Liver (tissue), 9 donors: ENCODE data around the gene POP4. TPM values are rescaled to one million over a fixed set of nuclear protein-coding genes. Genes with fewer than 3 reads are reported as not detected.

Source experiments
- DNase-seq: peaks from one replicate; pipeline ENCODE4 v3.0.0-alpha.2; 2017; ENCODE audit warnings: low spot score
- H3K27ac ChIP-seq, 2 donors: one replicate each; pipeline ENCODE4 v1.7.0; 2013; ENCODE audit warnings: inconsistent platforms in 2 of 2, low read length in 2 of 2, control low read depth in 1 of 2, low read depth in 1 of 2, mild to moderate bottlenecking in 1 of 2
- H3K27me3 ChIP-seq, 4 donors: one replicate each; pipeline versions ENCODE4 v1.6.1 to v1.7.0; 2013; ENCODE audit warnings: low read length in 3 of 4, inconsistent platforms in 1 of 4, mild to moderate bottlenecking in 1 of 4, moderate library complexity in 1 of 4; ENCODE audit not compliant: control insufficient read depth in 4 of 4, insufficient read depth in 4 of 4
- H3K36me3 ChIP-seq, 4 donors: one replicate each; pipeline versions ENCODE4 v1.6.1 to v1.7.0; 2013; ENCODE audit warnings: low read length in 3 of 4, mild to moderate bottlenecking in 3 of 4, low read depth in 1 of 4, moderate library complexity in 1 of 4; ENCODE audit not compliant: control insufficient read depth in 4 of 4, insufficient read depth in 3 of 4
- H3K4me1 ChIP-seq, 4 donors: one replicate each; pipeline versions ENCODE4 v1.6.1 to v1.7.0; 2013; ENCODE audit warnings: low read length in 3 of 4, mild to moderate bottlenecking in 3 of 4, moderate library complexity in 1 of 4; ENCODE audit not compliant: control insufficient read depth in 4 of 4, insufficient read depth in 4 of 4
- H3K4me3 ChIP-seq, 3 donors: one replicate each; pipeline versions ENCODE4 v1.6.1 to v1.7.0; 2013; ENCODE audit warnings: low read length in 3 of 3, control low read depth in 1 of 3, low read depth in 1 of 3, mild to moderate bottlenecking in 1 of 3
- H3K9ac ChIP-seq, 2 donors: one replicate each; pipeline ENCODE4 v1.7.0; 2013; ENCODE audit warnings: low read length in 2 of 2, mild to moderate bottlenecking in 2 of 2, moderate library complexity in 2 of 2, control low read depth in 1 of 2, low read depth in 1 of 2
- H3K9me3 ChIP-seq, 4 donors: one replicate each; pipeline versions ENCODE4 v1.6.1 to v1.7.0; 2013; ENCODE audit warnings: low read length in 3 of 4; ENCODE audit not compliant: control insufficient read depth in 4 of 4
- CTCF ChIP-seq: fragments of 150-350 bp; IDR thresholded peaks from 2 replicates; pipeline ENCODE4 v1.5.1; 2017; ENCODE audit warnings: improper control_type of control experiment, low read depth, low read length; ENCODE audit not compliant: missing input control
- EGR1 ChIP-seq, 2 donors: IDR thresholded peaks; 2 replicates each; pipeline ENCODE4 v1.6.1; 2016 to 2018; ENCODE audit warnings: antibody characterized with exemption in 2 of 2, low read depth in 2 of 2
- FOXA1 ChIP-seq: IDR thresholded peaks from 2 replicates; pipeline ENCODE4 v1.6.1; 2016; ENCODE audit warnings: antibody characterized with exemption
- FOXA2 ChIP-seq: IDR thresholded peaks from 2 replicates; pipeline ENCODE4 v1.6.1; 2016; ENCODE audit warnings: antibody characterized with exemption
- GABPA ChIP-seq, 2 donors: IDR thresholded peaks in 1 of 2; conservative IDR thresholded peaks in 1 of 2; 2 replicates each; pipeline ENCODE4 v1.6.1; 2016; ENCODE audit warnings: antibody characterized with exemption in 2 of 2, mild to moderate bottlenecking in 1 of 2, moderate library complexity in 1 of 2
- HNF4A ChIP-seq, 2 donors: conservative IDR thresholded peaks; 2 replicates each; pipeline ENCODE4 v1.6.1; 2016; ENCODE audit warnings: antibody characterized with exemption in 2 of 2, mild to moderate bottlenecking in 2 of 2
- HNF4G ChIP-seq: IDR thresholded peaks from 2 replicates; pipeline ENCODE4 v1.6.1; 2016; ENCODE audit warnings: antibody characterized with exemption
- JUND ChIP-seq, 2 donors: IDR thresholded peaks; 2 replicates each; pipeline ENCODE4 v1.6.1; 2016; ENCODE audit warnings: antibody characterized with exemption in 2 of 2
- MAX ChIP-seq: IDR thresholded peaks from 2 replicates; pipeline ENCODE4 v1.6.1; 2016; ENCODE audit warnings: antibody characterized with exemption
- NR2F2 ChIP-seq: IDR thresholded peaks from 2 replicates; pipeline ENCODE4 v1.6.1; 2016; ENCODE audit warnings: antibody characterized with exemption
- RAD21 ChIP-seq, 2 donors: IDR thresholded peaks; 2 replicates each; pipeline ENCODE4 v1.6.1; 2016; ENCODE audit warnings: antibody characterized with exemption in 2 of 2, mild to moderate bottlenecking in 2 of 2
- REST ChIP-seq: IDR thresholded peaks from 2 replicates; pipeline ENCODE4 v1.6.1; 2016; ENCODE audit warnings: antibody characterized with exemption, mild to moderate bottlenecking
- RXRA ChIP-seq, 2 donors: IDR thresholded peaks; 2 replicates each; pipeline ENCODE4 v1.6.1; 2017 to 2018; ENCODE audit warnings: antibody characterized with exemption in 2 of 2, mild to moderate bottlenecking in 1 of 2
- SP1 ChIP-seq: IDR thresholded peaks from 2 replicates; pipeline ENCODE4 v1.6.1; 2018; ENCODE audit warnings: antibody characterized with exemption, mild to moderate bottlenecking
- TAF1 ChIP-seq: conservative IDR thresholded peaks from 2 replicates; pipeline ENCODE4 v1.6.1; 2016; ENCODE audit warnings: antibody characterized with exemption, mild to moderate bottlenecking
- YY1 ChIP-seq: IDR thresholded peaks from 2 replicates; pipeline ENCODE4 v1.6.1; 2016; ENCODE audit warnings: antibody characterized with exemption, mild to moderate bottlenecking
- ZBTB33 ChIP-seq: IDR thresholded peaks from 2 replicates; pipeline ENCODE4 v1.6.1; 2016; ENCODE audit warnings: antibody characterized with exemption
- WGBS: extraction: QIAGEN DNeasy Blood & Tissue Kit; methylation state at CpG from one replicate; pipeline ENCODE4 v1.1.7; 2013; 5-methylcytosine and 5-hydroxymethylcytosine counted together
- polyA plus RNA-seq, 2 donors: library from polyadenylated mRNA; stranded (reverse) in 1 of 2; unstranded in 1 of 2; fragments of 200-250 nt in 1 of 2; fragments of >200 nt in 1 of 2; fragmentation: Nextera tagmentation in 1 of 2; extraction: Ambion mirVana in 1 of 2; gene quantifications; one replicate each; pipeline versions ENCODE4 v1.2.1 to v1.2.3, GENCODE V29; 2013 to 2015
- total RNA-seq, 2 donors: library from RNA; depleted of rRNA; stranded (reverse); fragments of >200 nt; gene quantifications; one replicate each; pipeline ENCODE4 v1.2.3, GENCODE V29; 2014
- TF ChIP-seq, protein P1 (sequence below): IDR thresholded peaks from 2 replicates; pipeline ENCODE4 v1.6.1; 2016; ENCODE audit warnings: antibody characterized with exemption
- donor health status: healthy.
- donor health status: healthy.
- donor health status: healthy.
- donor health status: healthy.
- donor health status: healthy.

The POP4 gene
- total and polyA plus RNA-seq, 4 donors, result 33.7 to 61.6 (median 38.9) TPM

GRCh38 chr19:29635963-29636362 lies 29.9 kb downstream of the POP4 start:
- no peaks in the 10 kb centered on the region for H3K27me3 ChIP-seq
- 86% methylated on average over 6 of the region's 6 CpGs for WGBS
- no peaks in the 10 kb centered on the region for H3K4me1 ChIP-seq
- peaks cover 0 to 2% (median 0%) of the 10 kb centered on the region in 4 donors for H3K9me3 ChIP-seq
- no peak overlapping the region for H3K27ac ChIP-seq
- H3K4me3 ChIP-seq, result no peak overlapping the region
- no peaks in the 10 kb centered on the region for H3K36me3 ChIP-seq
- TF ChIP-seq ZBTB33, result no peak
- no peak for TF ChIP-seq REST
- no peak for TF ChIP-seq MAX
- no peak for TF ChIP-seq FOXA1
- TF ChIP-seq JUND (IDR thresholded peaks at IDR 0.05), result no peak
- TF ChIP-seq TAF1, result no peak
- no peak for TF ChIP-seq YY1
- no peak for TF ChIP-seq EGR1 (IDR thresholded peaks at IDR 0.05; ENCODE audit: low read depth in 2 of 2)
- TF ChIP-seq HNF4A (conservative IDR thresholded peaks at IDR 0.05), result no peak
- no peak for TF ChIP-seq FOXA2
- no peak for TF ChIP-seq SP1
- no peak for TF ChIP-seq GABPA (IDR thresholded peaks at IDR 0.05 in 1 of 2, conservative IDR thresholded peaks at IDR 0.05 in 1 of 2)
- TF ChIP-seq HNF4G, result no peak
- TF ChIP-seq NR2F2, result no peak
- TF ChIP-seq RXRA (IDR thresholded peaks at IDR 0.05), result no peak
- TF ChIP-seq, protein P1, sequence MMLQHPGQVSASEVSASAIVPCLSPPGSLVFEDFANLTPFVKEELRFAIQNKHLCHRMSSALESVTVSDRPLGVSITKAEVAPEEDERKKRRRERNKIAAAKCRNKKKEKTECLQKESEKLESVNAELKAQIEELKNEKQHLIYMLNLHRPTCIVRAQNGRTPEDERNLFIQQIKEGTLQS, result no peak
- no peak for TF ChIP-seq CTCF
- TF ChIP-seq RAD21 (IDR thresholded peaks at IDR 0.05), result no peak
- no peak for DNase-seq
- H3K9ac ChIP-seq, result no peak overlapping the region
